Osteoblast (primary cell): ENCODE results near the gene PROC. TPM values are rescaled to one million over a fixed set of nuclear protein-coding genes. Genes with fewer than 3 reads are reported as not detected.
A peak's percentile ranks its signal among the peaks of the same experiment; 100 is the strongest.

Source experiments
- DNase-seq: peaks from one replicate; pipeline ENCODE4 v3.0.0; 2011; ENCODE audit warnings: low spot score, mixed read lengths; ENCODE audit not compliant: insufficient read length; ENCODE audit errors: missing footprints
- H2AFZ ChIP-seq: 2 replicates; pipeline ENCODE4 v1.6.0; 2011; ENCODE audit warnings: mild to moderate bottlenecking, low read length
- H3K27ac ChIP-seq: 2 replicates; pipeline ENCODE4 v1.5.1; 2011; ENCODE audit warnings: mild to moderate bottlenecking, low read depth, low read length, moderate library complexity
- H3K27me3 ChIP-seq: 2 replicates; pipeline ENCODE4 v1.6.0; 2012; ENCODE audit warnings: mild to moderate bottlenecking, control low read depth, inconsistent platforms, low read length, moderate library complexity; ENCODE audit not compliant: insufficient read depth
- H3K36me3 ChIP-seq: 2 replicates; pipeline ENCODE4 v1.5.1; 2011; ENCODE audit warnings: mild to moderate bottlenecking, low read length, control low read depth, moderate library complexity; ENCODE audit not compliant: insufficient read depth
- H3K4me1 ChIP-seq: 2 replicates; pipeline ENCODE4 v1.5.1; 2011; ENCODE audit warnings: mild to moderate bottlenecking, low read length, control low read depth, moderate library complexity; ENCODE audit not compliant: insufficient read depth
- H3K4me2 ChIP-seq: 2 replicates; pipeline ENCODE4 v1.6.0; 2011; ENCODE audit warnings: mild to moderate bottlenecking, low read length; ENCODE audit not compliant: insufficient read depth
- H3K4me3 ChIP-seq: fragments of 200-600 bp; sonication (generic); 3 replicates; pipeline ENCODE4 v1.5.1; 2012; ENCODE audit warnings: mild to moderate bottlenecking, low read length, inconsistent platforms; ENCODE audit not compliant: insufficient read depth
- H3K79me2 ChIP-seq: 2 replicates; pipeline ENCODE4 v1.6.0; 2012; ENCODE audit warnings: mild to moderate bottlenecking, low read length, control low read depth, inconsistent platforms; ENCODE audit not compliant: insufficient read depth
- H3K9me3 ChIP-seq: 2 replicates; pipeline ENCODE4 v1.5.1; 2011; ENCODE audit warnings: low read depth, low read length, control low read depth
- H4K20me1 ChIP-seq: 2 replicates; pipeline ENCODE4 v1.6.0; 2012; ENCODE audit warnings: mild to moderate bottlenecking, low read length, control low read depth; ENCODE audit not compliant: insufficient read depth
- total RNA-seq: library from RNA; depleted of rRNA; stranded (reverse); fragments of >200 nt; gene quantifications from 2 replicates; pipeline ENCODE4 v1.2.3, GENCODE V29; 2012
- TF ChIP-seq, protein P1 (sequence below): IDR thresholded peaks from 2 replicates; pipeline ENCODE4 v1.5.1; 2011; ENCODE audit warnings: mild to moderate bottlenecking, low read depth, low read length, moderate library complexity; ENCODE audit errors: extremely low read depth

Gene PROC
- total RNA-seq, 1 donor: not detected

DNA sequence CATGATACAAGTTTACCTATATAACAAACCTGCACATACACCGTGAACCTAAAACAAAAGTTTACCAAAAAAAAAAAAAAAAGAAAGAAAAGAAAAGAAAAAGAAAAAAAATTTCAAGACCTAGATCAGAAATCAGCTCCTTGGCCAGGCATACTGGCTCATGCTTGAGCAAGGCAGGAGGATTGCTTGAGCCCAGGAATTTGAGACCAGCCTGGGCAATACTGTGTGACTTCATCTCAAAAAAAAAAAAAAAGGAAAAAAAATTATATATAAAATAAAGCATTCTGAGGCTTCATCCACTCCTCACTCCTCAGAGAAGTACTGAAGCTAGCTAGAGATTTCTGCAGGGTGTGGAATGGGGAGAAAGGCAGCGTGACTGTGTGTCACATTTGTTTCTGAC, 11.8 kb upstream of the PROC start:
- Histone ChIP-seq H3K27me3 (no peaks in the 10 kb centered on the region), H3K9me3 (no peaks in the 10 kb centered on the region), H3K4me1 (peaks cover 25% of the 10 kb centered on the region), H3K4me2 (no peak overlapping the region), H3K79me2 (no peaks in the 10 kb centered on the region), H3K27ac (no peak overlapping the region), H4K20me1 (no peaks in the 10 kb centered on the region), H3K4me3 (no peak overlapping the region), H2AFZ (no peak overlapping the region), H3K36me3 (no peaks in the 10 kb centered on the region)
- no peak for DNase-seq
- TF ChIP-seq, protein P1, sequence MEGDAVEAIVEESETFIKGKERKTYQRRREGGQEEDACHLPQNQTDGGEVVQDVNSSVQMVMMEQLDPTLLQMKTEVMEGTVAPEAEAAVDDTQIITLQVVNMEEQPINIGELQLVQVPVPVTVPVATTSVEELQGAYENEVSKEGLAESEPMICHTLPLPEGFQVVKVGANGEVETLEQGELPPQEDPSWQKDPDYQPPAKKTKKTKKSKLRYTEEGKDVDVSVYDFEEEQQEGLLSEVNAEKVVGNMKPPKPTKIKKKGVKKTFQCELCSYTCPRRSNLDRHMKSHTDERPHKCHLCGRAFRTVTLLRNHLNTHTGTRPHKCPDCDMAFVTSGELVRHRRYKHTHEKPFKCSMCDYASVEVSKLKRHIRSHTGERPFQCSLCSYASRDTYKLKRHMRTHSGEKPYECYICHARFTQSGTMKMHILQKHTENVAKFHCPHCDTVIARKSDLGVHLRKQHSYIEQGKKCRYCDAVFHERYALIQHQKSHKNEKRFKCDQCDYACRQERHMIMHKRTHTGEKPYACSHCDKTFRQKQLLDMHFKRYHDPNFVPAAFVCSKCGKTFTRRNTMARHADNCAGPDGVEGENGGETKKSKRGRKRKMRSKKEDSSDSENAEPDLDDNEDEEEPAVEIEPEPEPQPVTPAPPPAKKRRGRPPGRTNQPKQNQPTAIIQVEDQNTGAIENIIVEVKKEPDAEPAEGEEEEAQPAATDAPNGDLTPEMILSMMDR: no peak

DNA sequence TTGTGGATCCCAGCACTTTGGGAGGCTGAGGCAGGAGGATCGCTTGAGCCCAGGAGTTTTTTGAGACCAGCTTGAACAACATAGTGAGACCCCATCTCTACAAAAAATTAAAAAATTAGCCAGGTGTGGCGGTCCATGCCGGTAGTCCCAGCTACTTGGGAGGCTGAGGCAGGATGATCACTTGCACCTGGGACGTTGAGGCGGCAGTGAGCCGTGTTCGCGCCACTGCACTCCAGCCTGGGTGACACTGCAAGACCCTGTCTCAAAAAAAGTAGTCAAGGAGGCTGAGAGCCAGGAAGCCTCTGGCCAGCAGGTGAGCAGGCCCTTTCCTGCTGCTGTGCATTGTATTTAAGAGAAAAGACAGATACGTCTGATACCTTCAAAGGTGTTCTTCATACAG, 11.1 kb upstream of the PROC start:
- Histone ChIP-seq H3K27me3 (no peaks in the 10 kb centered on the region), H3K36me3 (no peaks in the 10 kb centered on the region), H3K4me1 (peaks cover 31% of the 10 kb centered on the region), H2AFZ (no peak overlapping the region), H3K4me2 (no peak overlapping the region), H4K20me1 (no peaks in the 10 kb centered on the region), H3K4me3 (no peak overlapping the region), H3K27ac (peak overlapping the region; percentile 54), H3K79me2 (no peaks in the 10 kb centered on the region), H3K9me3 (no peaks in the 10 kb centered on the region)
- no peak for DNase-seq
- TF ChIP-seq, protein P1: no peak

DNA sequence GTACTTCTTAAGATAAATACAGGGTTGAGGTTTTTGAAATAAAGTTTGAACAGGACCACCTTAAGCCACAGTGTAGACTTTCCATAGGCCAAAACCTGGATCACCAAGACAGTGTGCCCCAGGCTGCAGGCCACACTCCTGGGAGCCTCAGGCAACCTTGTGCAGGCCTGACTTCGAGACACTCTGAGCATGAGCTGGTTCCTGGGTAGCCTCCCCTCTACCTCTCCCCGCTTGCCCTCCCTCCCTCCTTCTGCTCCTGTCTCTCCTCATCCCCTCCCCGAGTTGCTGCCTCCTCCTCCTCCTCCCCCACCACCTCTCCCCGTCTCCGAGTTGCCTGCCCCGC, 10.6 kb upstream of the PROC start:
- Histone ChIP-seq H3K4me3 (no peak overlapping the region), H3K27me3 (no peaks in the 10 kb centered on the region)
- no peak for DNase-seq

DNA sequence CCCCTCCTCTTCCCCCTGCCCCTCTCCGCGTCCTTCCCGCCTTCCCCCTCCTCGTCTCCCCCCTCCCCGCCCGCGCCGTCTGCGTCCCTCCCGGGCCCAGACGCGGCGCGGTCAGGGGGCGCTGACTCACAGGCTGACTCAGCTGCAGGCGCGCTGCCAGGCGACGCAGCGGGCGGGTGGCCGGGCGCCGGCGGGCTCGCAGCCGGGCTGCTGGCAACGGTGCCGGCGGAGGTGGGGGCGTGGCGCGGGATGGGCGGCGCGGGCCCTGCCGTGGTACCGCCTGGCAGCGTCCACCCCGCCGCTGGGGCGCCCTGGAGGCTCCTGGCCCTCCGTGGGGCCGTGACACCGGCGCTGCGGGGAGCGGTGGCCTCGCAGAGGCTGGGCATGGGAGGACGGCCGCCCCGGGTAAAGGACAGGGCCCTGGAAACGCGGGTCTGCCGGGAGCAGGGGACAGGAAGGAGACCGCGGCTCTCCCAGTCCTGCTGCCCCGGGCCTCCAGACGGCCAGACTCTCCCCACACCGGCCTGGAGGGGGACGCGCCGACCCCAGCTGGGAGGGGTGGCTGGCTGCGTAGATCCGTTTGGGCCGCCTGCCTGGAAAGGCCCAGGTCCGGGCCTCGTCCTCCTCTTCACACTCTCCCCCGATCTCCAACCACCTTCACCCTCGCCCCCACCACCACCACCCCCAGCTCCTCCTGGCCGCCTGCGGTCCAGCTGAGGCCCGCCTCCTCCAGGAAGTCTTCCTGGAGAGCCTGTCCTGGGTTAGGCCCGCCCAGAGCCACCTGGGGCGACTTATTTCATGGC, 10.0 kb upstream of the PROC start:
- H3K79me2 ChIP-seq: no peaks in the 10 kb centered on the region
- peak overlapping the region; percentile 76 for H2AFZ ChIP-seq
- H3K9me3 ChIP-seq: no peaks in the 10 kb centered on the region
- H3K4me2 ChIP-seq: peak overlapping the region; percentile 72
- TF ChIP-seq, protein P1: no peak
- peak; percentile 99 for DNase-seq
- no peaks in the 10 kb centered on the region for H4K20me1 ChIP-seq
- peaks cover 33% of the 10 kb centered on the region for H3K4me1 ChIP-seq
- no peaks in the 10 kb centered on the region for H3K27me3 ChIP-seq
- peak overlapping the region; percentile 61 for H3K27ac ChIP-seq
- peak overlapping the region; percentile 65 for H3K4me3 ChIP-seq
- no peaks in the 10 kb centered on the region for H3K36me3 ChIP-seq

More for the DNA sequence above, 10.6 kb upstream of the PROC start:
- H3K4me1 ChIP-seq: peaks cover 33% of the 10 kb centered on the region
- H3K9me3 ChIP-seq: no peaks in the 10 kb centered on the region
- no peaks in the 10 kb centered on the region for H4K20me1 ChIP-seq
- H2AFZ ChIP-seq: no peak overlapping the region
- no peaks in the 10 kb centered on the region for H3K79me2 ChIP-seq
- H3K36me3 ChIP-seq: no peaks in the 10 kb centered on the region
- peak overlapping the region; percentile 36 for H3K4me2 ChIP-seq
- H3K27ac ChIP-seq: peak overlapping the region; percentile 54
- TF ChIP-seq, protein P1: no peak
